Lung (tissue), 12 donors: ENCODE measurements around the gene STX3. TPM values are rescaled to one million over a fixed set of nuclear protein-coding genes. Genes with fewer than 3 reads are reported as not detected.
A peak's percentile ranks its signal among the peaks of the same experiment; 100 is the strongest.

ENCODE experiments used
- ATAC-seq: fragments of 200-7000 bp; cut with Tn5 transposase; one replicate; pipeline ENCODE4 v1.9.1; 2020; ENCODE audit warnings: moderate number of reproducible peaks; ENCODE audit not compliant: insufficient read depth, low FRiP score
- DNase-seq, 3 donors: peaks; one replicate each; pipeline ENCODE4 v3.0.0-alpha.2; 2013 to 2017
- H3K27ac ChIP-seq, 2 donors: one replicate each; pipeline ENCODE4 v1.5.1; 2013; ENCODE audit warnings: mild to moderate bottlenecking in 2 of 2, moderate library complexity in 2 of 2, control low read depth in 1 of 2, inconsistent platforms in 1 of 2, low read depth in 1 of 2, low read length in 1 of 2
- H3K27me3 ChIP-seq, 3 donors: one replicate each; pipeline ENCODE4 v1.5.1; 2013; ENCODE audit warnings: low read length in 2 of 3; ENCODE audit not compliant: control insufficient read depth in 3 of 3, insufficient read depth in 3 of 3
- H3K36me3 ChIP-seq, 4 donors: one replicate each; pipeline ENCODE4 v1.5.1; 2013; ENCODE audit warnings: low read length in 4 of 4, mild to moderate bottlenecking in 1 of 4, moderate library complexity in 1 of 4; ENCODE audit not compliant: control insufficient read depth in 4 of 4, insufficient read depth in 4 of 4
- H3K4me1 ChIP-seq, 5 donors: one replicate each; pipeline ENCODE4 v1.5.1; 2013; ENCODE audit warnings: low read length in 5 of 5, mild to moderate bottlenecking in 2 of 5, moderate library complexity in 1 of 5; ENCODE audit not compliant: control insufficient read depth in 5 of 5, insufficient read depth in 5 of 5
- H3K4me3 ChIP-seq: one replicate; pipeline ENCODE4 v1.5.1; 2013; ENCODE audit warnings: mild to moderate bottlenecking, control low read depth, moderate library complexity
- H3K9ac ChIP-seq, 2 donors: one replicate each; pipeline ENCODE4 v1.5.1; 2013; ENCODE audit warnings: low read length in 2 of 2, control low read depth in 1 of 2; ENCODE audit not compliant: insufficient read depth in 1 of 2
- H3K9me3 ChIP-seq, 4 donors: one replicate each; pipeline ENCODE4 v1.5.1; 2013; ENCODE audit warnings: low read length in 3 of 4, mild to moderate bottlenecking in 1 of 4, moderate library complexity in 1 of 4; ENCODE audit not compliant: control insufficient read depth in 4 of 4, insufficient read depth in 3 of 4
- CTCF ChIP-seq: IDR thresholded peaks from 2 replicates; pipeline ENCODE4 v1.5.1; 2012; ENCODE audit warnings: mild to moderate bottlenecking; ENCODE audit errors: control extremely low read depth, extremely low read depth
- WGBS, 2 donors: extraction: QIAGEN DNeasy Blood & Tissue Kit; methylation state at CpG; one replicate each; pipeline ENCODE4 v1.1.7; 2013; 5-methylcytosine and 5-hydroxymethylcytosine counted together
- polyA plus RNA-seq, 2 donors: library from polyadenylated mRNA; stranded (reverse); fragments of 200-250 nt; gene quantifications; one replicate each; pipeline ENCODE4 v1.2.1, GENCODE V29; 2013
- total RNA-seq, 2 donors: library from RNA; depleted of rRNA in 1 of 2; stranded (reverse); fragments of >200 nt in 1 of 2; gene quantifications; one replicate each; pipeline ENCODE4 v1.2.1, GENCODE V29; 2014 to 2021
- donor health status: control.
- donor health status: control.
- donor health status: Bipolar disorder and iron deficiency.
- donor health status: healthy.
- donor health status: DM: yes; HTN: yes; CAD: no.

Gene STX3
- total and polyA plus RNA-seq, 4 donors, result 38.9 to 61.5 (median 47.0) TPM

- ATAC-seq, result no peak
- no peak overlapping the region for H3K4me3 ChIP-seq
- WGBS, 2 donors, result 69 to 83% methylated on average over 1 of the region's 1 CpG
- H3K27ac ChIP-seq, result no peak overlapping the region
- H3K9ac ChIP-seq, result no peak overlapping the region
- H3K9me3 ChIP-seq, result no peaks in the 10 kb centered on the region
- TF ChIP-seq CTCF, result no peak
- DNase-seq, result no peak
- H3K27me3 ChIP-seq, result no peaks in the 10 kb centered on the region
- H3K36me3 ChIP-seq, result peaks cover 0 to 51% (median 10%) of the 10 kb centered on the region in 4 donors
- peaks cover 0 to 7% (median 3%) of the 10 kb centered on the region in 5 donors for H3K4me1 ChIP-seq
These were observed 37.3 kb downstream of the STX3 start for GRCh38 chr11:59792507-59792906.

- DNase-seq (peak in 1 of 3 donors; percentile 30), ATAC-seq (peak; percentile 51)
- Histone ChIP-seq H3K27me3 (no peaks in the 10 kb centered on the region), H3K4me1 (peaks cover 0 to 3% (median 0%) of the 10 kb centered on the region in 5 donors), H3K9ac (no peak overlapping the region), H3K36me3 (peaks cover 0 to 44% (median 11%) of the 10 kb centered on the region in 4 donors), H3K9me3 (no peaks in the 10 kb centered on the region), H3K4me3 (no peak overlapping the region), H3K27ac (peak overlapping the region in 1 of 2 donors; percentile 58)
- WGBS, 2 donors, result 61 to 77% methylated on average over 3 of the region's 3 CpGs
- no peak for TF ChIP-seq CTCF
These were observed 39.2 kb downstream of the STX3 start for GRCh38 chr11:59794417-59794816.

GRCh38 chr11:59800390-59801025 lies 45.3 kb downstream of the STX3 start:
- DNase-seq, result no peak
- Histone ChIP-seq H3K27me3 (no peaks in the 10 kb centered on the region), H3K4me1 (peaks cover 0 to 4% (median 0%) of the 10 kb centered on the region in 5 donors), H3K4me3 (no peak overlapping the region), H3K9ac (no peak overlapping the region), H3K36me3 (peaks cover 0 to 30% (median 2%) of the 10 kb centered on the region in 4 donors), H3K9me3 (no peaks in the 10 kb centered on the region), H3K27ac (peak overlapping the region in 1 of 2 donors; percentile 24)
- 90 to 91% methylated on average over 7 of the region's 7 CpGs for WGBS, 2 donors
- ATAC-seq, result no peak
- TF ChIP-seq CTCF, result no peak
